HG02885 (cell line): Measurements from ENCODE around the gene DICER1.
"Not testable (repeated sequence)": the region's sequence is repeated elsewhere in the genome, so short reads cannot be mapped to it uniquely, and the experiment has no call there.

Experiments
- ATAC-seq: cut with Tn5 transposase; IDR thresholded peaks from one replicate; pipeline ENCODE4 v1.9.1; 2021; ENCODE audit warnings: mild to moderate bottlenecking; ENCODE audit not compliant: unreplicated experiment, poor library complexity

The DICER1 gene

DNA sequence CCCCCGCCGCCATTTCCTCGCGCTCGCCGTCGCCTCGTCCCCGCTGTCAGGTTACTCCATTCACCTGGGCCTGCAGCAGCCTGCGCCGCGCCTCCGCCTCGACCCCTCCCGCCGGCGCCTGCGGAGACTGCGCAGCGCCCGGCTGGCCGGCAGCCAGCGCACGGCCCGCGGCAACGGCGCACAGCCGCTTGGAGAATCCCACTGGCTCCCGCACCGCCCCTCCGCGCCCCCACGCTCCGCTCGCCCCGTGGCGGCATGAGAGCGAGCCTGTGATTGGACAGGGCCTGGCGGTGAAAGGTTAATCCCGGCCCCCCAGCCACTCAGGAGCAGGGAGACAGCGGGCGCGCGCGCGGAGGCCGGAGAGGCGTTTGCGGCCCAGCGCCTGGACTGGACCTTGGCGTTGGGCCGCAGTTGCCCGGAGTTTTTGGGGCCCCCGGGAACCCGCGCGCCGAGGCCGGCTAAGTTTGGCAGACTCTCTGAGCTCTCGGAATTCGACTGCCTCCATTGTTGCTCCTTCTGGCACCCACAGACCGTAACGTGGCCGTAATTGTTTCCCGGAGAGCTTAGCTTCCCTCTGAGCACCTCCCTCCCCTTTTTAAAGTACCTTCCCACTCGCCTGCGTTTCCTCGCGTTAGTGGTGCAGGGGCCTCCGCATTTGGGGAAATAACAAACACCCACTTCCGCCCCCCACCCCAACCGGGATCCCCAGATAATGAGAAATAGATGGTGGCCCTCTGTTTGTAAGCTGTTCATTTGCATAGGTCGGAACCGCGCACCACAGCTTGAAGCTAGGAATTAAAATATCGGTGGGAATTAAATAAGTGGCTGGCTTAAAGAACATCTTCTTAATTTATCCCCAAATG is at the start of gene DICER1:
Gene DICER1, minus strand, starts transcription at position 203 of the 863 bp plus-strand sequence. CDS start 24,071 bp downstream, outside the sequence.
- ATAC-seq = peak; percentile 80

DNA sequence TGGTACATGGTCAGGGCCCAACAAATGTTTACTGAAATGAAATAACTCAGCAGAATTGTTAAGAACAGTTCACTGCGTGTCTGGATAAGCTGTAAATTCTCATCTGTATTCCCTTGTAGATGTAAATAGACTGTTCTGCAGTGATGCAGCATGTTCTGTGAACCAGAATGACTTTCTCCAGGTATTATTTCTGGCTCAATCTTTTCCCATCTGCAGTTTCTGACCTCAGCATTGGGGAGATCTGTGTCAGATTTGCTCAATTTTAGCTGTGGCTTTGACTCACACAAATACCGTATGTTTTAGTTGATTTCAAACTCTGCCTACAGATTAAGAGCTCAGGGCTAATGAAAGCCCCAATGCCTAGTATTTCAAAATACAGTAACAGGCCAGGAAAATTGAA is 49.2 kb upstream of the DICER1 start:
- no peak for ATAC-seq

DNA sequence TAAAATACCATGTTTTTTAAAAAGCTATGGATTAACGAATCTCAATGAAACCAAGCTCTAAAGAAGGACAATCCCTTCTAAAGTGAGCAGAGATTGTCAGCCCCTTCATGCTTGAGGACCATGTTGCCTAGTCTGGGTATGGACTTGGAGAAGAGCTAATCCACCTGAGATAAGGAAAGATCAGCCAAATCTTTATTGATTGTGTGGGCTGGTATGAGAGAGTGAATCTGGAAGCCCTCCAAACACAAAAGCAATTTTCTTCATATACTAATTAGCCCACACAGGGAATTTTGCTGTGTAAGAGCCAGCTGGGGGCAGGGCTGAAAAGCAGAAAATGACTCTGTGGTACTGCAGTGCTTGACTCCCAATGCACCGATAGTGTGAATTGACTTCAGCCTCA is 47.4 kb upstream of the DICER1 start:
- ATAC-seq = no peak

- ATAC-seq = not testable (repeated sequence)
Observed at GRCh38 chr14:95201745-95202144, 44.4 kb upstream of the DICER1 start.

- no peak for ATAC-seq
Observed at GRCh38 chr14:95200404-95200803, 43.1 kb upstream of the DICER1 start.

DNA sequence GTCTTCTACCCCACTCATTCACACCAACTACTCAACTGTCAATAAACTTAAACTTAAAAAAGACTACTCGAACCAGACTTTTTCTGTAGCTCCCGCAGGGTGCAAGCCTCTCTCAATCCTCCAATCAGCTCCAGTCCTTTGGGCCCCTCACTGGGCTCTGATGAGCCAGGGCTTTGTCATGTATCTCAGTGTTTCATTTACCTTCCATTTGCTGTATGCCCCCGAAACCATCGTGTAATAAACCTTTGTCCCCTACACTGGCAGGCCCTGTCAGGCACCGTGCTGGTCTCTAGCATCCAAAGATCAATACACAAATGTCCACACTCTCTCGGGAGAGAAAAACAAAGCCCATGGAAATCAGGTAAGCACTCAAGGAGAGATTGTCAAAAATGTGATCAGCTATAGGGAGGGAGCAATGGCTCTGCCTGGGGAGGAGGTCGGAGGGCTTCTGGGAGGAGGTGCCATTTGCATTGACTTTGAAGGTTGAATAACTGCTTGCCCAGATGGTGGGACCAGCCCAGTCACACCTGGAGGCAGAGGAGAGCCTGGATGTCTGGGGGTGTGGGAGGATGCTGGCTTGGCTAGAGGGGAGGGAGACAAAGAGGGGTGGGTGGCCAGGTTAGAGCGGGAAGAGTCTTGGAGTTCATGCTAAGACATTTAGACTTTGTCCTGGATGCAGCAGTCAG is 42.1 kb upstream of the DICER1 start:
- ATAC-seq = no peak

DNA sequence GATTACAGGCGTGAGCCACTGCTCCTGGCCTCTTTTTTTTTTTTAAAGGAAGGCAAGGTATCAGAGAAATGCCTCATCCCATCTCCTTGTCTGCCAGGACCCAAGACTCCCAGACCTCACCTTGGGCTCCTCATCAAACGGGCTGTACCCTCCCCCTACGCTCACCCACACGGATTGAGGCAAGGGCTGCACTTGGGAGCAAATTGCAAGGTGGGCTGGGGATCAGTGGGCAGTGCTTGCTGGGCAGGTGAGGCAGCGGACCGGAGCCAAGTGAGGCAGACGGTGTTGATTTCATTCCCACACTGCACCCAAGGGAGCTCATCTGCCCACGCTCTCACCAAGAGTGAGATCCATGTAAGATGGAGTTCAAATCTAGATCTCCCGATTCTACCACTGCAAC is 41.0 kb upstream of the DICER1 start:
- ATAC-seq = no peak

- ATAC-seq = no peak
Observed at GRCh38 chr14:95197551-95197950, 40.2 kb upstream of the DICER1 start.

- ATAC-seq = no peak
Observed at GRCh38 chr14:95196826-95197545, 39.7 kb upstream of the DICER1 start.

GRCh38 chr14:95196268-95196667 is 38.9 kb upstream of the DICER1 start:
- ATAC-seq = peak; percentile 54

GRCh38 chr14:95195031-95195430 is 37.7 kb upstream of the DICER1 start:
- no peak for ATAC-seq

- no peak for ATAC-seq
Observed at GRCh38 chr14:95193081-95193480, 35.8 kb upstream of the DICER1 start.

- no peak for ATAC-seq
Observed at GRCh38 chr14:95192311-95192710, 35.0 kb upstream of the DICER1 start.

GRCh38 chr14:95191445-95192199 is 34.3 kb upstream of the DICER1 start:
- ATAC-seq = no peak

DNA sequence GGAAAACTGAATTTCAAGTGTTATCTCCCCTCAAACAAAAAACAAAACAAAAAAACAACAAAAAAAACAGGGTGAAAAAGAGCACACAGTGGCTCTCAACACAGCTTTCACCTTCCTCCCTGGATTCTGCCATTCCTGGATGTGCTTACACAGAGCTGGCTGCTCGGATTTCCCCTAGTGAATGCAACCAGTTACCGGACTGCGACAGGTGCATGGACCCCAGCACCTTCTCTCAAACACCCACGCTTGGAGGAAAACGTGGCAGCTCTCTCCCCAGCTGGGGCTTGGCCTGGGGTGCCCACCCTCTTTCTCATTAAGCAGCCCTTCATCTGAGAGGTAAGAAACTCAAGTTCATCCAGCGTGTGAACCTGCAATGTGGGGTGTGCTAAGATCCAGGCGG is 33.5 kb upstream of the DICER1 start:
- no peak for ATAC-seq

- ATAC-seq = no peak
Observed at GRCh38 chr14:95190346-95190840, 33.1 kb upstream of the DICER1 start.

- no peak for ATAC-seq
Observed at GRCh38 chr14:95189367-95190132, 32.2 kb upstream of the DICER1 start.

GRCh38 chr14:95188380-95188779 is 31.1 kb upstream of the DICER1 start:
- ATAC-seq = no peak

DNA sequence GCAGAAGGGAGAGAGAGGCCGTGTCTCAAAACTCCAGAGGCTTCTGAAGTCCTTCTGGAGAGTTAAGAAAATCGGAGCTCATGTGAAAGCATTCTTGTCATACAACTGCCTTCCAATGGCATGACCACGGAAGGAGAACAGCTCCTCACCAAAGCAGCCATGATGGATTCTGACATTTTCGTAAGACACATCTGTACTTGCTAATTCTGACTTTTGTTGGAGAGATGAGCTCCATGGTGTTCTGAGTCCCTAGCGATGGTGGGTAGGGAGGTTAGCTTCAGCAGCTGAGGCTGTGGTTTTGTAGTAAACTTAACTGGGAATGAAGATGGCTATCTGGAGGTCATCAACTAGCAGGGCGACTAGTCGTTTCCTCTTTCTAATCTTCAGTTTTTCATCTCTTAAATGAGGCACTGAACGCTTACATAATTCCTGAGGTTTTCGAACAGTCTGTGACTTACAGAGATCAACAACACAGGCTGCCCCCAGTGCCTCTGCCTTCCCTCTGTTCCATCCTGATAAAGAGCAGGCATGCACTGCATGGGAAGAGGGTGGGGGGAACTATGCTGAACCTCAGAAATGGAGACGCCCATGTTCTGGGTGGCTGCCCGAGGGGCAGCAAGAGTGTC is 28.6 kb upstream of the DICER1 start:
- ATAC-seq = no peak
